Measurements from ENCODE around the gene TENM4.
"Not testable (repeated sequence)": the region's sequence is repeated elsewhere in the genome, so short reads cannot be mapped to it uniquely, and the experiment has no call there.

Gene TENM4

DNA sequence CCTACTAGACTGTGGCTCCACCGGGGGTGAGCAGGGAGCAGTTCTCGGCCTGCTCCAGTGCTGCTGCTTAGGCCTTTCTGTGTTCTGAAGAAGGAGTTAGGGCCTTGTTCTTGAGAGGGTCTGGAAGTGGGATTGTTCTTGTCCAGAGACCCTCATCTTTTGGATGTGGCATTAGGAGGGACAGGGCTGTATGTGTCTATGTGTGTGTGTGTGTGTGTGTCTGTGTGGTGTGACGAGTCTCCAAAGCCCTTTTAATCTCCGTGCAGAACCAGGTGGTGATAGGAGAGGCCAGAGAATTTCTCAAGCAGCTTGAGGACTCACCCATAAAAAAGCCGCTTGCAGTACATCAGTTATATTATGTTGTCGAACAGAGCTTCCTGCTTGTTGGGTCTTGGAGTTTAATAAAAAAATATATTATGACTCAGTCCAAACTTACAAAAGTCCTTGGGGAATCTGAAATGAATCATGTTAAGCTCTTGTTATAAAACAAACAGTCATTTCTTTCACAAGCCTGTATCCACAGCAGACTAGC lies 196.5 kb downstream of the TENM4 start:
- no peak for DNase-seq (ENCODE audit: low read depth)

DNA sequence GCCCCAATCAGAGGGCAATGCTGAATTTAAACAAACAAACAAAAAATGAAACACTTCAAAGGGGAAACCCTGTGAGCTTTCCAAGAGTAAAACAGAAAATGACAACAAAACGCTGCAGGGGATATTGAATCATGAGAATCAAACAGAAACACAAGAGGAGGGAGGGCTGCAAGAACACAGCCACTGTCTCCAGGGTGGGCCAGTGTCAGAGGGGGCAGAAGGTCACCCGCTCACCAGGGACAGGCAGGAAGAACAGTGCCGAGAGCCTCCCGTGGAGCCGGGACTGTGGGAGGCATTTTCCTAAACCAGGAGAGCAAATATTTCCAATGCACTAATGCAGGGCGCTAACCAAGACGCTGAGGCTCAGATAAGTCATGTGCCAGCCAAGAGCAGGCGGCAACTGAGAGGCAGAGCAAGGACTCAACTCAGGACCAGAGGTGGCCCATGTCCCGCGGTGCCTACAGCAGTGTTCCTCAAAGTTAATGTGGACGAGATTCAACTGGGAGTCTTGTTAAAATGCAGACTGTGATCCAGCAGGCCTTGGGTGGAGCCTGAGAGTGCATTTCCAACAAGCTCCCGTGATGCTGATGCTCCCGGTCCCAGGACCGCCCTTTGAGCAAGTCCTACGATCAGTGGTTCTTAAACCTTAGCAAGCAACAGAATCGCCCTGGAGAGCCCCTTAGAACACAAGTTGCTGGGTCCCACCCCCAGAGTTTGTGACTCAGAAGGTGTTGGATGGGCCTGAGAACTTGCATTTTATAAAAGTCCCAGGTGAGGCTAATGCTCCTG lies 197.2 kb downstream of the TENM4 start:
- DNase-seq (ENCODE audit: low read depth): no peak

DNA sequence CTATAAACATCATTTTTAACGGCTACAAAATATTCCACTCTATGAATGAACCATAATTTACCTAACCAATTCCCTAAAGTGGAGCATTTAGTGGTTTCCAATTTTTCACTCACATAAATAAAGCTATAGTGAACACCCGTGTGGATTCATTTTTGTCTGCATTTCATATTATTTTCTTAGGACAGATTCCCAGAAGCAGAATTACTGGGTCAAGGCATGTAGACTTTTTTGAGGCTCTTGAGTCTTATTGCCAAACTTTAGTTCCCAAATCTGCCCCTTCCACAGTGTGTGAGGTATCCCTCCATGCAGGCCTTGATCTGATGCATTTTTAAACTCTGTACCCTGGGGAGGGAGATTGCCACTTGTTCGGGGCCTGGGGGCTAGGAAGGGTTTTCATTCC lies 198.2 kb downstream of the TENM4 start:
- DNase-seq (ENCODE audit: low read depth): no peak

DNA sequence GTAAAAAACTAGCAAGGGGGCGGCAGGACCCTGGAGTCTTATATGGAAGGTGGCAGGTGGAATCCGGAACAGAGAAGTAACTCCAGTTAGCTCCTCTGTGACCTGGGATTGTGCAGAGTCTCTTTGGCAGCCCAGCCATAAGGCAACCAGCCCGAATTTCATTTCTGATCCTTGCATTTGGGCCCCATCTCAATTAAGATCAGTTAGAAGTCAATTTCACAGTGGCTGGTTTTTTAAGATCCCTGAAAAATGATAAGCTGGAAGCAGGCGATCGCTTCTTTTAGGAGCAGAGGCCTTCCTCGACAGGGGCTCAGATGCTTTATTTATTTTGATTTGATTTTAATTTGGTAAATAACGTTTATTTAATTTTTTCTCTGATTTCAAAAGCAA lies 199.0 kb downstream of the TENM4 start:
- DNase-seq (ENCODE audit: low read depth): no peak

DNA sequence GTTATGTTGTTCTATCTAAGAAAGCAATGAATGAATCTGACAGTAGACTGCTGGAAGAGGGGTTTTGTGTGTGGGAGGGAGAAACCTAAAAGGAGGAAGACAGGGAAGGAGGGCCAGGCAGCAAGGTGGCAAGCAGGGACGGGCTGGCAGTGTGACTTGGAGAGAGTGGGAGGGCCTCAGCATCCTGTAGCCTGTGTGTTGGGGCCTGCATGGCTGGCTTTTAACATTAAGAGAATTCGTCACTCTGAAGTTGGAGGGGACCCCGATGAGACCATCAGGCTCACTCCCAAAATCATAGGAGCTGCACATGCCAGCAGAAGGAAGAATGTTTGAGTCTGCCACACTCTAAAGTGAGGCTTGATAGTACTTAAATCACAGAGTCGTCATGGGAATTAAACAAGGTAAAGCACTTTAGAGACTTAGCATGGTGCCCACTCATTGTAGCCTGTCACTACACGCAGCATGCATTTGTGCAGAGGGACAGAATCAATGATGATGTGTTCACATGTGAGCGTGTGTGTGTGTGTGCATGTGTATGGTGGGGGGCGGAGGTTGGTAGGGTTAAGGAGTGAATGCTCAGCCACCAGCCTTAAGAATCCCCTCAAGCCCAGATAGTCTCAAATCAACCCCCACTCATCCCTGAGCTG lies 199.5 kb downstream of the TENM4 start:
- no peak for DNase-seq (ENCODE audit: low read depth)

DNA sequence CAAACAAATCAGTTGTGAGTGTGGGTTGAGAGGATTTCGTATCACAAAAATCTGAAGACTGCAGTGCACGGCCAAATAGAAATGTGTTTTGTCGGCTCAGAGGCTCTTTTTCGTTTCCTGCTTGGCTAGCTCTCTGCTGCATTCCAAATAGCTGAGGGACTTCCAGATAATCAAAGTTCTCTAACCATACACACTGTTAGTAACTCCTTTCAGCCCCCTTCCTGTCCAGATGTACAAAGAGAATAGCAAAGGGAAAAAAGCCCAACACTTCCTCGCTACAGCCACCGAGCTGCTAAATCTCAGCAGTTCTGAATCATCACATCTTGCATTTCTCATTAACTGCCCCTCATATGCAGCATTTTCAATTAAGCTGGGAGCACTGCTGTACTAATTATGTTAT lies 203.1 kb downstream of the TENM4 start:
- DNase-seq (ENCODE audit: low read depth): no peak

DNA sequence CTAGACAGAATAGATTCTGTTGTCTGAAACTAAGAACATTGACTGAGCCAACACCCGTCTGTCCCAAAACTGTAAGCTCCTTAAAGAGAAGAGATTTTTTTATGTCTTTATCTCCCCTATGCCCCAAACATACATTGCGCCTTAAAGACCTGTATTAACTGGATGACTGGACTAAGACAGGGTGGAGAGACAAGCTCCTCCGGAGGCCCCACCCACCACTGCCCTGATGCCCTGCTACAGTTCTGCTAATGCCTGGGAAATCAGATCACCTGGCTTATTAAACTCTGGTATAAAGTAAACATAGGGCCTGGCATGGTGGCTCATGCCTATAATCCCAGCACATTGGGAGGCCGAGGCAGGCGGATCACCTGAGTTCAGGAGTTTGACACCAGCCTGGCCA lies 203.7 kb downstream of the TENM4 start:
- DNase-seq (ENCODE audit: low read depth): no peak

DNA sequence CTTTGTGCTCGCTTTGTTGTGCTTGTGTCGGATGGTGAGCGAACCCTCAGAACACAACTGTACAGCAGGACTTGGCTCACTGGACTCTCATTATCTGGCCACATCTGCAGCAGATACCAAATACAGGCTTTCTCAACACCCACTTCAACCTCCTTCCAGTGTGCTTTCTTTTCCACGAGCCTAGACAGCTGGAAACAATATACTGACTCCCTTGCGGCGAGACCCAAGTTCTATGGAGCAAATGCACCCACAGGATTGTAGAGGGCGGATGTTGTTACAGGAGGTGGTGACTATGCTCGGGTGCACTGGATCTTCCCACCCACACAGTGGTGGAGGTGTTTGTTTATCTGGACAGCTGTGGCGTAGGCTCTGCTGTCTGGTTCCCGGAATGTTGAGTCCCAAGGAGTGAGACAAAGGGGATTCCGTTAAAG lies 204.3 kb downstream of the TENM4 start:
- DNase-seq (ENCODE audit: low read depth): no peak

DNA sequence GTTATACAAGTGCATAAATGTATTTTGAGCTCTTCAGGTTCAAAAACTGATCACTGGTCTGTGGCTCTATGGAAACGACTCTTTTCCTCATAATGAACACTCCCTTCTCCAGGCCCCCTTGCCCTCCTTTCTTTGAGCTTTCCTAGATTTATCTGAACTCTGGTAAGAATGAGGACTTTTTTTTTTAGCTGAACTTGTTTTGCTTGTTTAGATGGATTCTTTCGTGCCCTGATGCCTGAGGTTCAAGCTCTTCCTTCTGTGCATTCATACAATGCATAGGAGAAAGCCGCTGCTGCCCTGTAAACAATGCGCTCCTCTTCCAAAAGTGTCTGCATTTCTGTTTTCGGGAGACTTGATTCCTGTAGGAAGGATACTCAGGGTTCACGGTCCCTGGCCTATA lies 205.1 kb downstream of the TENM4 start:
- DNase-seq (ENCODE audit: low read depth): no peak

DNA sequence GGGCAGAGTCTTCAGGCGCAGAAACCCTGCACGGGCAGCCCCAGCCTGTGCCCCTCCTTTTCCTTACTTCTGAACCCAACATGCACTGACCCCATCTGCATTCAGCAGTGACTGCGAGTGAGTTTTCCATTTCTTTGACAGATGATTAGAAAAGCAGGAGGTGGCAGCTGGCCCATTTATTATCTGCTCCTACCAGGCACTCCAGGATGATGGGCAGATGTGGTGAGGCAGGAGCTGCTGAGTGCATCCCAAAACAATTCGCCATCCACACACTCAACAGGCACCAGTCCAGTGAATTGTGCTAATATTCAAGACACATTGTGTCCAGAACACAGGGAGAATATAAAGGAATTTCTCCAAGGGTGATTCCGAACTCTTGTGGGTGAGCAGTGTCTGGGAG lies 208.5 kb downstream of the TENM4 start:
- DNase-seq (ENCODE audit: low read depth): no peak

DNA sequence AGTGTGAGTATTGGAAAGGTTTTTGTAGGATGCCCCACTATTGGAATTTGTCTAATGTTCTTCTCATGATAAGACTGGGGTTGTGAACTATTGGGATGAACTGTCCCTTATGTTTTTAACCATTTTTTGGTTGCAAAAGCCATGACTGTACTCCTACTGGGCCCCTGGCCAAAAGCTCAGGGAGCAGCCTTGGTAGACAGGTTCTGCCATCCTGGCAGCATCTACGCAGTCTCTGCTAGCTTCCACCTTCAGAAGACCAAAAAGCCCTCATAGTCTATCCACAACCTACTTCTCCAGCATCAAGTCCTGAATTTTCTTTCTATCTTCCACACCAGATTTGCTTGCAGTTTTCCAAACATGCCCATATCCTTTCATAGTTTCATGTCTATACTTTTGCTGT lies 211.8 kb downstream of the TENM4 start:
- no peak for DNase-seq (ENCODE audit: low read depth)

DNA sequence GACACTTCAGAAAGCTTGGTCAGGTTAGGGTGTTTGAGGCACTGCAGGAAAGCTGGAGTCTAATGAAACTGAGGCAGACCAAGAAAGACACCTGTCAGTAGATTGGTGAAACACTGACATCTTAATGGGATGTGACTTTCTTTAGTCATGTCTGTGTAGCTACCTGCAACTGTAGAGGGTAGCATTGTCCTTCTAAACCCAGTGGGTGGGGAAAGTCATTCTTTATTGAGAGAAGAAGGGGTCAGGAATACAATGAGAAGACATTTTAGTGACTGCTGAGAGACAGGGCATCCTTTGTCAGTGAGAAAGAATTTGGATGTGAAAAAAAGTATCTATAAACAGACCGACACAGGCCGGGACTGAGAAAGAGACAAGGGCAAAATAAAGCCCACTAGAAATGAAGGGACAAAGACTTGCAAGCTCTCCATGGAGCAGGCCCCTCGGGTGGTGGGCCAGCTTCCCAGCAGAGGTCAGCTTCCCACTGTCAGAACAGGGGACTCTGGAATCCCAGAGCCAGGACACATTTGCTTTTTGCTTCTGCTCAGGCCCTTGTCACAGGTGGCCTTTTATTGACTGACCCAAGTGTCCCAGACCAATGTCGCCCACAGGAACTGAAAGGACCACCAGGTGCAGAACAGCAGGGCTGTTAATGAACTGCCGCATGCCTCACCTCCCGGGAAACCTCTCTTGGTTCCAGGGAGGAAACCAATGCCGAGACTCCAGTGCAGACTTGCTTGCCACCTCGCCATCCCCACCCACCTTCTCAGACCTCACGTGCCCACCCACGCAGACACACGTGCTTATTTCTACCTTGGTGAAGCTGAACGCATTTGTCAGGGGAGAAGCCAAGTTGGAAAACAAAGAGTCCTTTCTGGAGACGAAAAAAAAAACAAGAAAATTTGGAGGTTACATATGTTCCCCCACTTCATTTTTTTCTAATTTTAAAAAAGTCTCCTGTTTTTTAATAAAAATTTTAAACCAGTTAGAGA lies 212.8 kb downstream of the TENM4 start:
- DNase-seq (ENCODE audit: low read depth): no peak

DNA sequence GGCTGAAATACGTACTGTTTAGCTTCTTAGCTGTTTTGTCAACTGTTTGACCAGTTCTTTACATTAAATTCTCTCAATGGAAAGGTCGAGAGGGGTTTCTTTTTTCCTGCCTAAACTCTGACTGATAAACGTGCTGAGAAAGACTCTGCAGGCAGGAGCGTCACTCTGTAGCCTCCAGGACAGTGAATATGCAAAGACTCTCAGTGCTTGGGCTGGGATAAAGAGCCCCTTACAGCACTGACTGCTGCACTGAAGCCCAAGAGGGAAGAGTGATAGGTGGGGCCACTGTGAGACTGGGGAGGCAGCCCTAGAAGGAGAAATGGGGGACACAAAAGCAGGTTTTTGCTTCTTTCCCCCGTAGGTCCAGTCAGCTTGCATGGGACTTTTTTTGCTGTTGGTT lies 213.5 kb downstream of the TENM4 start:
- no peak for DNase-seq (ENCODE audit: low read depth)

DNA sequence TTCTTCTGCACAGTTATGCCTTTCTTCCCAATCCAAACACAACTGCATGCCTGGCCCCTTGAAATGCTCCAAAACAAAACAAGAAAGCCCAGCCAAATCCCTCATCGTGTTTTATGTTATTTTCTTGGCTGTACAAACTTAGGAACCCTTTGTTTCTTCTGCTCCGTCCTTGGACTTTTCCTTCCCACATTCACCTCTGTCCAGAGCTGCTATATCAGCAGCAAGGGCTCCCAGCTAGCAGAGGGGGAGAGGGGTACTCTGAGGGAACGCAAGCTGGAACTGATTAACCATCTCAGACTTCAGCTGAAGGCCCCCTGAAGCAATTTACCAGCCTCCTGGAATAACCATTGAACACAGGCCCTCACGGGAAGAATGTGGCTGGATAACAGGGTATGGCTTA lies 214.7 kb downstream of the TENM4 start:
- DNase-seq (ENCODE audit: low read depth): no peak

DNA sequence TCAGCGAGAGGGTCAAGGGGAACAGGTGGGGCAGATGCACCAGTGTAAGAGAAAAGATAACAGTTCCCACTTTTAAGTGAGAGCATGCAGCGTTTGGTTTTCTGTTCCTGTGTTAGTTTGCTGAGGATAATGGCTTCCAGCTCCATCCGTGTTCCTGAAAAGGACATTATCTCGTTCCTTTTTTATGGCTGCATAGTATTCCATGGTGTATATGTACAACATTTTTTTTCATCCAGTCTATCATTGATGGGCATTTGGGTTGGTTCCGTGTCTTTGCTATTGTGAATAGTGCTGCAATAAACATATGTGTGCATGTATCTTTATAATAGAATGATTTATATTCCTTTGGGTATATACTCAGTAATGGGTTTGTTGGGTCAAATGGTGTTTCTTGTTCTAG lies 218.7 kb downstream of the TENM4 start:
- not testable (repeated sequence) for DNase-seq (ENCODE audit: low read depth)

DNA sequence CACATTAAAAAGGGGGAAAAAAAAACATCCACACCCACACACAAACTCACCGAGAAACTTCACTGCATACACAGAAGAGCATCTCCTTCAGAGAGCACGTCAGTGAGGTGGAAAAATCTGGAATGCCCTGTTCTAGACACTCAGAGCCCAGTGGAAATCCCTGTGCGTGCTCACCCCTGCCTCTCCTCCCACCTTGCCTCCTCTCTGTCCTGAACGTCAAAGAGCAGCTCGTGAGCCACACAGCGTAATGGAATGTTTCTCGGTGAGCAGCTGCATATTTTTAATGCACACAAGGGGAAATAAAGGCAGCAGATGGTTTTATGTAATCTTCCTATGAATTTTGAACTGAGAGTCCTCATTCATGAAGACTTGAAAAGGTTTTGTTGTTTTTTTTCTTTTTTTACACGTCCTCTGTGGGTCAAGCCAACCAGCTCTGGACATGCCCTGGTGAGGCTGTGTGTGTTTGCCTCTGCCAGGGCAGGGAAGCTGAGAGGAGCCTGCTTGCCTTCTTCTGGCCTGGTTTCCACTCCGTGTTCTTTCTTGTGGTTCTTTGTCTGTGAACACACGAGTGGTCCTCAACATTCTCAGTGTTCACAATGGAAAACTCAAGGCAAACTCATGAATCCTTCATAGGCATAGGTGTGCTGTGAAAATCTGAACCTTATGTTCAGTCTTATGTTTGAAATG lies 219.2 kb downstream of the TENM4 start:
- no peak for DNase-seq (ENCODE audit: low read depth)

DNA sequence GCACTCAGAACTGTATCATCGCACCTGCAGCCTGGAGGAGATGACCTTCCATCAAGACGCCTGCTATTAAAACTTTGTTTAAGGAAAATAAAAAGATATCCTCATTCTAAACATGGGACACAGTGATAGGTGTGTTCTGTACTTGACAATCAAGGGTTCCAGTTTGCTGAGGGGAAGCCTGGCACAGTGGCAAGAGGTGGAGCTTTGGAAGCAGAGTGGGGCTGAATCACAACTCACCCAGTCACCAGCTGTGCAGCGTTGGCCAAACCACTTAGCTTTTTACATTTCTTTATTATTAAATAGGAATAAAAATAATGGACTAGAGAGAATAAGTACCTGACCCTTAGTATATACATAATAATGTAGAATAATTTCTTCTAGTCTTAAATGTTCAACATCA lies 220.7 kb downstream of the TENM4 start:
- no peak for DNase-seq (ENCODE audit: low read depth)

DNA sequence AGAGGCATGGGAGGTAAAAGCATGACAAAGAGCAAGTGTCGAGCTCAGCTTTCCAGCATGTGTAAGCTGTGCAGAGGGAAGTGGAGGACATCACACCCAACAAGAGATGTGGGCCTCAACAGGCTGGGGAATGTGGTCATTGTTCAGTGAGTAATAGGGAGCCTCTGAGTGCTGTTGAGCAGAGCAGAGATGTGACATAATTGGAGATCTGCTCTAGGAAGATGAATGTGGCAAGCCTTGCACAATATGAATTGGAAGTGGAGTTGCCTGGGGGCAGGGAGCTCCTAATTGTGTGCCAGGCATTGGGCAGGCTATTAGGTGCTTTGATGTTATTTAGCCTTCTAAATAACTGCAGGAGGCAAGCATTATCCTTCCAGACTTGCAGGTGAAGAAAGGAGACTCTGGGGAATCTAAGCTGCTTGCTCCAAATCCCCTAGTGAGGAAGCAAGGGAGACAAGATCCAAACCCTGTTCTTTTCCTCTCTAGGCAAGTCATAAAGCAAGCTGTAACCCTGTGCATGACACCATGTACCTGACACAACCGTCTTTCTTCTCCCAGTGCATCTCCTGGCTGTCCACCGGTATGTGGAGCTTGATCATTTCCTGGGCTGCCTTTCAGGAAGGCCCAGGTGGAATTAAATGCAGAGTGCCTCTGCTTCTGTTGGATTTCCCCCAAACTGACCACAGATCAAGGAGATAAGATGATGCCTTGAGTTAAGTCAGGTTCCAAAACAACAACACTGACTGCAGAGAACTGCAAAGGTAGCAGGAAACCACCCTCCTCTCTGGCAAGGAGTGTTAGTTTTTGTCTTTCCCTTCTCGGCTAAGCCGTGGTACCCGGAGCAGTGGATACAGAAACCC lies 221.4 kb downstream of the TENM4 start:
- DNase-seq (ENCODE audit: low read depth): no peak

DNA sequence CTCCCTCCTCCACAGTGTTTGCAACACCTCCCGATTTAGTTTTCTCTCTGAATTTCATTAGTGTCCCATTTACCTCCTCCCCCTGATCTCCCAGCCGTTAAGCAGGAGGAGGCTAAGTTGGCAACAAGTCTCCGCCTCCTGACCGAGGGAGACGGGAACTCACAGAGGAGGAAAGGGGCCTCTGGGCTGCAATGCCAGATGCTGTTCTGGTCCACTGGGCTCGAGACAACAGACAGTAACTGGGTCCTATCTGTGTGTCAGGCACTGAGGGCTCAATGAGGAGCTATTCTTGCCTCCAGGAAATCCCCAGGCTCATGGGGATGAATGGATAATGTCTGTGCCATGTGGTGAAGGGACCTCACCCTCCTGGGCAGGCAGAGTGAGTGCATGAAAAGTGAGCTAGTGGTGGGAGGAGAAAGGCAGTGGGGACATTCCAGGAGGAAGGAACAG lies 228.1 kb downstream of the TENM4 start:
- no peak for DNase-seq (ENCODE audit: low read depth)

DNA sequence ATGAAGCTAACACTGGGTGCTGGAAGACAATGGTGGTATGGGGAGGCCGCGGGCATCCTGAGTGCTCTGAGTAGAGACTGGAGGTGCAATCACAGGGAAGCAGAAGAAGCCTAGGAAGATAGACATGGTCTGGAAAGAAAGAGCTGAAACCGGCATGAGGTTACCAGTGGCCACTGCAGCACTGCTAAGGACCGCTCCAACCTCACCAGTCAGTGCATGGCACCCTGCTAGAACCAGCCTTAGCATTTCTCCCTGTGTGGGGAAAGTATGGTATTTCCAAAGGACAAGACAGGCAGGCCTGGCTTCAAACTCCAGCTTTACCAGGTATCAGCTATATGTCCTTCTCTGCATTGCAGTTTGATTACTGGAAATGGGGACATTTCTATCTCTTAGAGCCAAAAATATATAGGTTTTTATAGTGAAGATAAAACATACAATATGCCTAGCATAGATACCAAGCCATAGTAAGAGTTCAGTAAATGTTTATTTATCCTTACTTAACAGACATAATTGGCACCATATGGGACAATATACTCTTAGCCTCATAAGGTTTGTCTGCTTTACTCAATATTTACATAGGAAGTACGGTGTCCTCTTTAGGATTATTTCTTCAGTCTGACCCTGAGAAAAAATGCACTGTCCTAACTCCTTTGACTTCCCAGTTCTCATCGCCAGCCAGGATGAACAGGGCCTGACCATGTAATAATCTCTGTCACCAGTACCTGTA lies 231.1 kb downstream of the TENM4 start:
- DNase-seq (ENCODE audit: low read depth): no peak
